ENCODE measurements around the gene EML4. TPM values are rescaled to one million over a fixed set of nuclear protein-coding genes. Genes with fewer than 3 reads are reported as not detected.

Gene EML4
- polyA plus RNA-seq, 1 donor: 142 TPM

GRCh38 chr2:42135381-42136312 is 33.5 kb upstream of the EML4 start:
- no peak for DNase-seq

DNA sequence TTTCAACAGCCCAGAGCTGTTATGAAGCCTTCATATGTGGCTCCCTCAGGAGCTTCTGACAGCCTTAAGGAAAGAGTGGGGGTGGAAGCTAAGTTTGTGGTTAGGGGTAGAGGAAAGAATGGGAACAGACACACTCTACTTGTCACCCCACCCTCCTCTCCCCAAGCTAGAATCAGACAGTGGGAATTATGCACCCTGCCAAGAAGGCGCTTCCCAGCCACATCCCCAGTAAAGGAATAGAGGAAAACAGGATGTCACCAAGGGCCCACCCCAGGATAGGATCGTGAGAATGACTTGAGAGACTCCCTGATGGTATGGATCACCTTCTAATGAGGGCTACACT is 32.4 kb upstream of the EML4 start:
- DNase-seq: no peak

GRCh38 chr2:42137125-42137841 is 31.9 kb upstream of the EML4 start:
- no peak for DNase-seq

DNA sequence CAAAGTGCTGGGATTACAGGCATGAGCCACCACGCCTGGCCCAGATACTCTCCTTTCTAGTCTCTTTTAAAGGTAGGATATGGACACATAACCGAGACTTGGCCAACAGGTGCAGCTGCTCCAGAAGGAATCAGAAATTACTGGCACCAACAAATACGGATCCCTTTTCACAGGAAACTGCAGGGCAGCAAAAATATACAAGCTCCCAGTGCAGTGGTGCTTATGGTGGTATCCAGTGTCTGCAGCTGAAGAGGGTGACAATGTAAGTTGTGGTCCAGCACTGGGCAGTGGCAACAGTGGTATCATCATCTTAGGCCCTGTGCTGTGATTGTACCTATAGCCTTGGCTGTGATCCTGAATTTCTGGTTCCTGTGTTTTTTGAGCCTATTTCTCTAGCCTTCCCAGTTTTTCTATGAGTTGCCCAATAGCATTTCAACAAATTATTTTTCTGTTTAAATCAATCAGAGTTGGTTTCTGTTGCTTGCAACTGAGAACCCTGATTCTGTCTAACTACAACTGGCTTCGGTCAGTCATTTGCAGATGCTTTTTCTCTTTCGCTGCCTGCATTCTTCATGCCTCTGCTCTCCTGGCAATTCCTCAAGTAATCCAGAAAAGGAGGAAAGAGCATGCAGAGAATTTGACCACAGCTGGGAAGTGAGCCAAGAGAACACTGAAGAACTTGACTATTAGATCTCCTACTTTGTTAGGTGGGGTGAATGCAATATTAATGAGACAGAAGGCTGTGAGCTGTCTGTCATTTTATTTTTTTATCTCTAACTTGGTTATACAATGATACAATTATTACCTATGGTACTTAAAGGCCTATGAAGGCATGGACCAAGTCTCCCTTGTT is 30.8 kb upstream of the EML4 start:
- no peak for DNase-seq

GRCh38 chr2:42139101-42139500 is 30.1 kb upstream of the EML4 start:
- DNase-seq: no peak

DNA sequence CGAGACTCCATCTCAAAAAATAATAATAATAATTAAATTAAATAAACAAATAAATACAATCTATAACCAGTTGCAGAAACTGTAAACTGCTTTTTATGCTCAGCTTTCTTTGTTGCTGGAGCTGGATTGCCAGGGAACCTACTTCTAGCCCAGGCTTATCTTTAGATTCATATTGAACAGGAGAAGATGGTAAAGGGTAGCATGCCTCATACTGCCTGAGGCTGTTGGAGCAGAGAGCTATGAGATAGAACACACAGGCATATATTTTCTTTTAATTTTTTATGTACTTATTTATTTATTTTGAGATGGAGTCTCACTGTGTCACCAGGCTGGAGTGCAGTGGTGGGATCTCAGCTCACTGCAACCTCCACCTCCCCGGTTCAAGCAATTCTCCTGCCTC is 28.7 kb upstream of the EML4 start:
- DNase-seq: no peak

DNA sequence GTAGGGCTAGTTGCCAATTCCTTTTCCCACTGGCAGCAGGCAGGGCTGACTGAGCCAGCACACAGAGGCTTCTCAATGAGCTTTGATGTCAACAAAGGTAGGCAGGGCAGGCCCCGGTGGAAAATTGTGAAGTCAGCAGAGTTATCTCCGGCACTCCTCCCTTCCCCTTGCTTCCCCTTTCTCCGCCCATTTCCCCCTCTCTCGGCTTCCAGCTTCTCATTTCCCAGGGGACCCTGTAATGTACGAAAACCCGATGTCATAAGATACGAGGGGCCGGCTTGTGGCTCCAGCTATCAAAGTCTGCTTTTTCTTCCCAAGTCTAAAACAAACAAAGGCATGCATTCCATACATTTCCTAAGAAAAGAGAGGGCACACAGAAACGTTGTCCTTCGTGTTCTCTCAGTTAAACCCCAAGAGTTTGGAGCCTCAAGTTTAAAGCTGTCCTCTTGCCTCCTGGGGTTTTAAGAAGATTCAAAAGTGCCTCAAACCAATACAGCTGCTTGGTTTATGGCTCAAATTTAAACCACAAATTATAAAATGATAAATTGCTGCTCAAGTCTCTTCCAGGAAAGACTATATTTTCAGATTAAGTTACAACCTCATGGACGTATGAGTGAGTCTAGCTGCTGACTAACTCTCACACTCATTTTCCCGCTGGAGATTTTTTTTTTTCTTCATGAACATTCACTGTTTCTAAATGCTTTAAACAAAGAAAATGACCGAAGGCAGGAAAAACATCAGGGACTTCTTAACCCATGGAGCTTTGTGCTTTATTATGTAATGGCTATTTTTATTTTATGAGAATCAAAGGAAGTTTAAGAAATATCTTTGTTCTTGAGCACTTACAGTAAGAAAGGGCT is 27.2 kb upstream of the EML4 start:
- peak; percentile 83 for DNase-seq

- no peak for DNase-seq
Observed at GRCh38 chr2:42142547-42143184, 26.5 kb upstream of the EML4 start.

GRCh38 chr2:42147641-42148274 is 21.4 kb upstream of the EML4 start:
- DNase-seq: no peak

GRCh38 chr2:42150159-42150558 is 19.0 kb upstream of the EML4 start:
- DNase-seq: no peak

DNA sequence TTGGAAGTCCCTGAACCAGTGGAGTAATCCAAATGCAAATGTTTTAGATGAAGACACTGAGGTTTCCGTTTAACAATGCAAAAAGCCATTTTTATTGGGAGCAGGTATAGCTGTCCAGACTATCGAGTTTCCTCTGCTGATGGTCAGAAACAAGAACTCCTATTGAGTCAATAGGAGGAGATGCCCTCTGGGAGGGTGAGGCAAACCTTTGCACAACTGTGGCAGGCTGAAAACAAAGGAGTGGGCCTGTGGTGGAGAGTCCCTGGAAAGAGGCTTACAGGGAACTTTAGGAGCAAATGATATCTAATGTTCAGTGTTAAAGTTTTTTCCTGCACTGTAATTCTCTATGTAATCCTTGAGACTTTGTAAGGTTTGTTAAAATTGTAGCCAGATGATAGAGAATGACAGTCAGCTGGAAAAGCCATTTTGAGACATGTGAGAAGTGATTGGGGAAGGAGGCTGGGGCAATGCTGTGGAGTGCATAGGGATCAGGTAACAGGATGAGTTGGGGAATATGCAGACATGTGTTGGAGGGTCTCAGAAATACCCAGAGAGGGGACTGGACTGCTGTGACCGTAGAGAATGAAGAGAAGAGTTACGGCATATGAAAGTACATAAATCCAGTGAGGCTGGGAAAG is 15.1 kb upstream of the EML4 start:
- no peak for DNase-seq

GRCh38 chr2:42156721-42157120 is 12.4 kb upstream of the EML4 start:
- DNase-seq: no peak

DNA sequence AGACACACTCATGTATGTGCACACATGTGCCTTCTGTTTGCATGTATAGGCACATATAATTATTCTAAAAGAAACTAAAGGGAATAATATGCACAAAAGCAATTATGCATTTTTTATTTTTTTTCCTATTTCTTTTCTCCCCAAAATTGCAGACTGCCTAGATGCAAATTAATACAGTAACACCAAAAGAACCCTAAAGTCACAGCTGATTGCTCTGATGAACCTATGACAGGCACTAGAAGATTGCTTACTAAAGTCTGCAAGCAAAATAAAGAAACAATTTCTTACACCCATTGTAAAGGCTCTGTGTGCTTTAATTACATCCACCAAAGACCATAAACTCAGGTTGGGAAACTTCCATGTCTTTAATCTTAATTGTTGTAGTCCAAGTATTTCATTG is 7.7 kb upstream of the EML4 start:
- no peak for DNase-seq

GRCh38 chr2:42163444-42164045 is 5.6 kb upstream of the EML4 start:
- DNase-seq: no peak

GRCh38 chr2:42164046-42164445 is 5.1 kb upstream of the EML4 start:
- no peak for DNase-seq

DNA sequence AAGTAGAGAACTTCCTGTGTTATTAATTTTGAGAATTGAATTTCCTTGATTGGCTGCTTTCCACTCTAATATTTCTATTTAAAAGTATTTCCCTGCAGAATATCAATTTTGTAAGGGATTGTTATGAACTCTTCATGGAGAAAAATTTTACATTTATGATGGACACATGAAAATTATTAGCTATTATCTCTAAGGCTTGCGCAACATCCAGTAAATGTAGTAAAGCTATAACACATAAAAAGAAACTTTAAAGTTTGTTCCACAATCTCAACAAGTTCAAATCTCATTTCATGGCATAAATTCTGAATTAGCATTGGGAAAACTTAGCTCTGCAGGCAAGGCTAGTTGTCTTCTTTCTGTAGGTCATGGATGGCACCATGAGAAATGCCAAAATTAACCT is 4.2 kb upstream of the EML4 start:
- DNase-seq: no peak

DNA sequence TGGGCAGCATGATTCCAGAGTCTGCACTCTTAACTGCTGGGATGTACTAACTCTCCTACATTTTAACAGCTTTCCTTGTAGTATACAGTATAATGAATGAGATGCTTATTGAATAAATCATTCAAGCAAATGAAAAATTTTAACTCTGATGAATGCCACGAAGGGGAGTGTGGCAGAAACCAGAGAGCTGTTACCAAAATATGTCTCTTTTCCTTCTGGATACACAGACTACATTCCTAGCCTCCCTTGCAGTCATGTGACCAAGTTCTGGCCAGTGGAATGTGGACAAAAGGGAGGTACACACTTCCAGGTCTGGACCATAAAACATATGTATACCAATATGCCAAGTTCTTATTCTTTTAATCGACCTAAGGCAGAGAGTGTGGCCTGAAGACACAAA is 1.7 kb upstream of the EML4 start:
- no peak for DNase-seq

- DNase-seq: no peak
Observed at GRCh38 chr2:42168459-42169099, 574 bp upstream of the EML4 start.

- DNase-seq: no peak
Observed at GRCh38 chr2:42169874-42170521, 845 bp downstream of the EML4 start.

All from left kidney (tissue), 2 donors.